A673 (cell line): Measurements from ENCODE around the gene PRPF4.

ENCODE experiments used
- EZH2 ChIP-seq: fragments of 200-600 bp; sonication (generic); IDR thresholded peaks from 2 replicates; pipeline ENCODE4 v1.6.1; 2017; ENCODE audit warnings: borderline replicate concordance, low read depth, mild to moderate bottlenecking, mixed read lengths, antibody characterized with exemption, low read length; ENCODE audit not compliant: poor library complexity, severe bottlenecking
- TF ChIP-seq, protein P1 (sequence below): fragments of 300-800, 200-600 bp; sonication (generic); conservative IDR thresholded peaks from 2 replicates; pipeline ENCODE4 v1.5.1; 2017; ENCODE audit warnings: low read depth, mild to moderate bottlenecking, antibody characterized with exemption, low read length, moderate library complexity, mixed read lengths

DNA sequence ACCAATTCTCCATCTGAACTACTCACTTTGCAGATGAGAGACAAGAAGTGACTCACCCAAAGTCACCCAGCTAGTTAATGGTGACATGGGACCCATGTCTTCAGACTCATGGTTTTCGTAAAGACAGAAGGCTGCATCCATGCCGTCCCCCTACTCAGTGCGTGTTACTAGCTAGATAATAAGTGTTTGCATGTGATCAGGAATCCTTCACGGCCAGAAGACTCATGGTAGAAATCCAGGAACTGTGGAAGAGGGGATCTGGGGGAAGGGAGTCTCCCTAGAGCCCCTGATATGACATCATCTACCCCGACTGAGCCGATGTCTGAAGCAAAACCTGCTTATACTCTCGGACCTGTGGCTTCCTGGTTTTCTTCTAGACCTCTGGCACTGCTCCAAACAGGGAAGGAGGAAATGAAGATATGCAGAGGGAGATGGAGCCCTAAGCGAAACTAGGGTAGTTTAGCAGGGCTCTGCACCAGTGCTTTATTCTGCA, 24.4 kb downstream of the PRPF4 start:
- TF ChIP-seq, protein P1, sequence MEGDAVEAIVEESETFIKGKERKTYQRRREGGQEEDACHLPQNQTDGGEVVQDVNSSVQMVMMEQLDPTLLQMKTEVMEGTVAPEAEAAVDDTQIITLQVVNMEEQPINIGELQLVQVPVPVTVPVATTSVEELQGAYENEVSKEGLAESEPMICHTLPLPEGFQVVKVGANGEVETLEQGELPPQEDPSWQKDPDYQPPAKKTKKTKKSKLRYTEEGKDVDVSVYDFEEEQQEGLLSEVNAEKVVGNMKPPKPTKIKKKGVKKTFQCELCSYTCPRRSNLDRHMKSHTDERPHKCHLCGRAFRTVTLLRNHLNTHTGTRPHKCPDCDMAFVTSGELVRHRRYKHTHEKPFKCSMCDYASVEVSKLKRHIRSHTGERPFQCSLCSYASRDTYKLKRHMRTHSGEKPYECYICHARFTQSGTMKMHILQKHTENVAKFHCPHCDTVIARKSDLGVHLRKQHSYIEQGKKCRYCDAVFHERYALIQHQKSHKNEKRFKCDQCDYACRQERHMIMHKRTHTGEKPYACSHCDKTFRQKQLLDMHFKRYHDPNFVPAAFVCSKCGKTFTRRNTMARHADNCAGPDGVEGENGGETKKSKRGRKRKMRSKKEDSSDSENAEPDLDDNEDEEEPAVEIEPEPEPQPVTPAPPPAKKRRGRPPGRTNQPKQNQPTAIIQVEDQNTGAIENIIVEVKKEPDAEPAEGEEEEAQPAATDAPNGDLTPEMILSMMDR: no peak
- no peak for TF ChIP-seq EZH2
